ENCODE results near the gene RGS18. TPM values are rescaled to one million over a fixed set of nuclear protein-coding genes. Genes with fewer than 3 reads are reported as not detected.

RGS18 gene
- total and polyA plus RNA-seq, 2 of the 13 experiments (the other 11 are each of a cell fraction or from before 2014, with no cell fraction given): not detected

DNA sequence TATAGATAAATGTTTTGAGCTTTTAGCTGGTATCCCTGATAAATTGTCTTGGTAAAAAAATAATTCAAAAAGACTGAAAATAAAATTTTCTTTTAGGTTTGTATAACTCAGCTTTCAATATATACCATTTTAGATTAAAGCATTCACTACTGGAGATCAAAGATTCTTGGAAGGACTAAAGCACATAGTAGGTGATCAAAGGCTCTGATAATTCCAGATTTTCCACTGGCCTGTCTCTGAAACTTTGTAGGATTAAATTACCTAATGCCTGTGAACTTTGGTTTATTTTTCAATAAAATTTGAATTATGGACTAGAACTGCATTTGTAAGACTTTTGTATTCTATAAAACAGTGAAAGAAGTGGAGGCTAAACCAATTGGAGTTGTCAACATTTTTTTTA is 1.2 kb upstream of the RGS18 start:
- no peaks in the 10 kb centered on the region for H4K20me1 ChIP-seq (ENCODE audit: insufficient read depth, low read length)
- no peaks in the 10 kb centered on the region for H3K79me2 ChIP-seq (ENCODE audit: insufficient read depth, low read length)
- H3K4me3 ChIP-seq (replicated peaks in 1 of 3; ENCODE audit: insufficient read depth in 1 of 3, low read depth in 2 of 3, low read length in 3 of 3): no peak overlapping the region
- no peak overlapping the region for H3K27ac ChIP-seq (ENCODE audit: extremely low read length, insufficient read depth, low read length)
- no peak for FAIRE-seq
- no peak for DNase-seq (ENCODE audit: low spot score)
- H3K36me3 ChIP-seq (replicated peaks in 1 of 2; ENCODE audit: control insufficient read depth in 1 of 2, insufficient read depth in 2 of 2, low read length in 2 of 2): no peaks in the 10 kb centered on the region
- no peaks in the 10 kb centered on the region for H3K27me3 ChIP-seq (ENCODE audit: control insufficient read depth in 1 of 2, insufficient read depth in 2 of 2, low read length in 2 of 2)
- no peak overlapping the region for H3K4me2 ChIP-seq (ENCODE audit: low read depth, low read length)
- H2AFZ ChIP-seq (ENCODE audit: low read length): no peak overlapping the region
- intact Hi-C loops (cut with micrococcal nuclease; ENCODE audit: unreplicated experiment) (no loop called here), in situ Hi-C loops (cut with HindIII; ENCODE audit: extremely low pct_ligation_motif_present, low pct_unique_long_range_greater_than_20kb) (no loop called here)
- no peaks in the 10 kb centered on the region for H3K4me1 ChIP-seq (ENCODE audit: insufficient read depth, low read length)
- BruUV-seq (replicated peaks): no TSS peak
- no peak for ATAC-seq
- POLR2A ChIA-PET: no interaction called here
- TF ChIP-seq MBD4 (IDR thresholded peaks at IDR 0.05; ENCODE audit: borderline replicate concordance, low read length) (no peak), ZNF143 (CRISPR knock-in tag; IDR thresholded peaks at IDR 0.05) (no peak), ARNT2 (CRISPR knock-in tag; IDR thresholded peaks at IDR 0.05; ENCODE audit: low read depth) (no peak), MAFF (IDR thresholded peaks at IDR 0.05; ENCODE audit: low read depth, low read length) (no peak), HOXA9 (CRISPR knock-in tag; IDR thresholded peaks at IDR 0.05; ENCODE audit: borderline replicate concordance) (no peak), TBX3 (IDR thresholded peaks at IDR 0.05; ENCODE audit: borderline replicate concordance) (no peak), ZNF672 (CRISPR knock-in tag; IDR thresholded peaks at IDR 0.05) (no peak), ZNF264 (CRISPR knock-in tag; IDR thresholded peaks at IDR 0.05) (no peak), THYN1 (CRISPR knock-in tag; IDR thresholded peaks at IDR 0.05; ENCODE audit: borderline replicate concordance, low read depth) (no peak), NCOA5 (CRISPR knock-in tag; IDR thresholded peaks at IDR 0.05) (no peak), GTF2F1 (IDR thresholded peaks at IDR 0.05; ENCODE audit: low read length) (no peak), SP2 (CRISPR knock-in tag; IDR thresholded peaks at IDR 0.05) (no peak), POGK (CRISPR knock-in tag; conservative IDR thresholded peaks at IDR 0.05) (no peak), ZNF530 (CRISPR knock-in tag; IDR thresholded peaks at IDR 0.05; ENCODE audit: low read depth) (no peak)
- TF ChIP-seq, protein P1, sequence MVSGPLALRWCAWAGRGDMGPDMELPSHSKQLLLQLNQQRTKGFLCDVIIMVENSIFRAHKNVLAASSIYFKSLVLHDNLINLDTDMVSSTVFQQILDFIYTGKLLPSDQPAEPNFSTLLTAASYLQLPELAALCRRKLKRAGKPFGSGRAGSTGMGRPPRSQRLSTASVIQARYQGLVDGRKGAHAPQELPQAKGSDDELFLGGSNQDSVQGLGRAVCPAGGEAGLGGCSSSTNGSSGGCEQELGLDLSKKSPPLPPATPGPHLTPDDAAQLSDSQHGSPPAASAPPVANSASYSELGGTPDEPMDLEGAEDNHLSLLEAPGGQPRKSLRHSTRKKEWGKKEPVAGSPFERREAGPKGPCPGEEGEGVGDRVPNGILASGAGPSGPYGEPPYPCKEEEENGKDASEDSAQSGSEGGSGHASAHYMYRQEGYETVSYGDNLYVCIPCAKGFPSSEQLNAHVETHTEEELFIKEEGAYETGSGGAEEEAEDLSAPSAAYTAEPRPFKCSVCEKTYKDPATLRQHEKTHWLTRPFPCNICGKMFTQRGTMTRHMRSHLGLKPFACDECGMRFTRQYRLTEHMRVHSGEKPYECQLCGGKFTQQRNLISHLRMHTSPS (CRISPR knock-in tag; IDR thresholded peaks at IDR 0.05; ENCODE audit: low read depth): no peak
- CTCF ChIA-PET (ENCODE audit: low intra/inter-chr PET ratio, low total read pairs): no interaction called here
- H3K9ac ChIP-seq (ENCODE audit: insufficient read depth, low read depth, low read length): no peak overlapping the region
- no peaks in the 10 kb centered on the region for H3K9me3 ChIP-seq (ENCODE audit: low read length)
